GM12801 (cell line): ENCODE measurements around the gene SMIM15.

Experiments used
- CTCF ChIP-seq: IDR thresholded peaks from one replicate; pipeline ENCODE4 v1.5.1; 2011; ENCODE audit warnings: control low read depth; ENCODE audit not compliant: insufficient read length; ENCODE audit errors: extremely low read depth

SMIM15 gene

GRCh38 chr5:61171479-61171878 is 9.2 kb upstream of the SMIM15 start:
- no peak for TF ChIP-seq CTCF

GRCh38 chr5:61168951-61169350 is 6.7 kb upstream of the SMIM15 start:
- TF ChIP-seq CTCF = no peak

GRCh38 chr5:61167382-61167781 is 5.1 kb upstream of the SMIM15 start:
- TF ChIP-seq CTCF = no peak

- TF ChIP-seq CTCF = no peak
Observed at GRCh38 chr5:61163905-61164304, 1.6 kb upstream of the SMIM15 start.

- TF ChIP-seq CTCF = no peak
Observed at GRCh38 chr5:61162832-61163567, 732 bp upstream of the SMIM15 start.

GRCh38 chr5:61160497-61160896 is 1.8 kb downstream of the SMIM15 start:
- no peak for TF ChIP-seq CTCF

- no peak for TF ChIP-seq CTCF
Observed at GRCh38 chr5:61159836-61160235, 2.4 kb downstream of the SMIM15 start.
